ENCODE results near the gene CAMP.
"Not testable (repeated sequence)": the region's sequence is repeated elsewhere in the genome, so short reads cannot be mapped to it uniquely, and the experiment has no call there.

CAMP gene

DNA sequence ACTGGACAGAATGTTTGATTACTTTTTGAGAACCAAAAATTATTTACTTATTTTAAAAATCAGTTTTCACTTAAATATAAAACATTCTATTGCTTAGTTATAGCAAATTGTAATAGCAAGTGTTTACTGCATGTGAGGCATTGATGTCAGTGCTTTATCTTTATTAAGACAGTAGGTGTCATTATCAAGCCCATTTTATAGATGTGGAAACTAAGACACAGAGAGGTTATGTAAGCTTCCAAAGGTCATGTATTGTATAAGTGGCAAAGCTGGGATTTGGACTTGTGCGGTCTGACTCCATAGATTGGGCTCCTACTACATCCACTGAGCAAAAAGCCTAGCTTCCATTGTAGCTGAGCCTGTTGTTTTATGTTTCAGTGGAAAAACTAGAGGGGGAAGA is 35.2 kb downstream of the CAMP start:
- Histone ChIP-seq H3K36me3 (ENCODE audit: insufficient read depth, low read length) (peaks cover 13% of the 10 kb centered on the region; the same call in 1 of the 2 replicates), H3K9me3 (ENCODE audit: control insufficient read depth, insufficient read depth, low read length) (peaks cover 4% of the 10 kb centered on the region; the same call in 1 of the 2 replicates), H3K9ac (ENCODE audit: low read depth, low read length) (no peak overlapping the region), H3K4me1 (ENCODE audit: insufficient read depth, low read length) (no peaks in the 10 kb centered on the region)

DNA sequence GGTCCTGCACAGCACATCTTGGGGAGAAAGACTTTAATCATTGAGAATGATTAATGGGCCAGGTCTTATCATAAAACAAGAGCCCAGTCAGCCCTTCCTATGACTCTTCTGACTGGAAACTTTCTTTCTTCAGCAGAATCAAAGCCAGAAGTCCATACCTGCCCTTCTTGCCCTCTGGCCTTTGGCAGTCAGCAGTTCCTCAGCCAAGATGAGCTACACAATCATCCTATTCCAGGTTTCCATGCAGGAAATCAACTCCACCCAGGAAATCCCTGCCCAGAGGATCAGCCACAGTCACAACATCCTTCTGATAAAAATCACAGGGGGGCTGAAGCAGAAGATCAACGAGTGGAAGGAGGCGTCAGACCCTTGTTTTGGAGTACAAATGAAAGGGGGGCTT is 44.5 kb downstream of the CAMP start:
- Histone ChIP-seq H3K9ac (ENCODE audit: low read depth, low read length) (no peak overlapping the region), H3K36me3 (ENCODE audit: insufficient read depth, low read length) (peaks cover 40% of the 10 kb centered on the region), H3K9me3 (ENCODE audit: control insufficient read depth, insufficient read depth, low read length) (peaks cover 3% of the 10 kb centered on the region; the same call in 1 of the 2 replicates), H3K4me1 (ENCODE audit: insufficient read depth, low read length) (no peaks in the 10 kb centered on the region)

DNA sequence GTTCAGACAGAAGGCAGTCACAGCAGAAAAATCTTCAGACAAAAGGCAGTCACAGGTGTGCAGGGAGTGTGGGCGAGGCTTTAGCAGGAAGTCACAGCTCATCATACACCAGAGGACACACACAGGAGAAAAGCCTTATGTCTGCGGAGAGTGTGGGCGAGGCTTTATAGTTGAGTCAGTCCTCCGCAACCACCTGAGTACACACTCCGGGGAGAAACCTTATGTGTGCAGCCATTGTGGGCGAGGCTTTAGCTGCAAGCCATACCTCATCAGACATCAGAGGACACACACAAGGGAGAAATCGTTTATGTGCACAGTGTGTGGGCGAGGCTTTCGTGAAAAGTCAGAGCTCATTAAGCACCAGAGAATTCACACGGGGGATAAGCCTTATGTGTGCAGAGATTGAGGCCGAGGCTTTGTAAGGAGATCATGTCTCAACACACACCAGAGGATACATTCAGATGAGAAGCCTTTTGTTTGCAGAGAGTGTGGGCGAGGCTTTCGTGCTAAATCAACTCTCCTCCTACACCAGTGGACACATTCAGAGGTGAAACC is 45.2 kb downstream of the CAMP start:
- Histone ChIP-seq H3K36me3 (ENCODE audit: insufficient read depth, low read length) (peaks cover 40% of the 10 kb centered on the region), H3K9ac (ENCODE audit: low read depth, low read length) (no peak overlapping the region), H3K9me3 (ENCODE audit: control insufficient read depth, insufficient read depth, low read length) (peaks cover 3% of the 10 kb centered on the region; the same call in 1 of the 2 replicates), H3K4me1 (ENCODE audit: insufficient read depth, low read length) (no peaks in the 10 kb centered on the region)

DNA sequence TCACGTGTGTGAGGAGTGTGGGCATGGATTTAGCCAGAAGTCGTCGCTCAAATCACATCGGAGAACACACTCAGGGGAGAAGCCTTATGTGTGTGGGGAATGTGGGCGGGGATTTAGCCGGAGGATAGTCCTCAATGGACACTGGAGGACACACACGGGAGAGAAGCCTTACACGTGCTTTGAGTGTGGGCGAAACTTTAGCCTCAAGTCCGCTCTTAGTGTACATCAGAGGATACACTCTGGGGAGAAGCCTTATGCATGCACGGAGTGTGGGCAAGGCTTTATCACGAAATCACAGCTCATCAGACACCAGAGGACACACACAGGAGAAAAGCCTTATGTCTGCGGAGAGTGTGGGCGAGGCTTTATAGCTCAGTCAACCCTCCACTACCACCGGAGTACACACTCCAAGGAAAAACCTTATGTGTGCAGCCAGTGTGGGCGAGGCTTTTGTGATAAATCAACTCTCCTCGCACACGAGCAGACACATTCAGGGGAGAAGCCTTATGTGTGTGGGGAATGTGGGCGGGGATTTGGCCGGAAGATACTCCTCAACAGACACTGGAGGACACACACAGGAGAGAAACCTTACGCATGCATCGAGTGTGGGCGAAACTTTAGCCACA is 45.8 kb downstream of the CAMP start:
- Histone ChIP-seq H3K36me3 (ENCODE audit: insufficient read depth, low read length) (peaks cover 40% of the 10 kb centered on the region), H3K4me1 (ENCODE audit: insufficient read depth, low read length) (no peaks in the 10 kb centered on the region), H3K9me3 (ENCODE audit: control insufficient read depth, insufficient read depth, low read length) (peaks cover 3% of the 10 kb centered on the region; the same call in 1 of the 2 replicates), H3K9ac (ENCODE audit: low read depth, low read length) (no peak overlapping the region)

DNA sequence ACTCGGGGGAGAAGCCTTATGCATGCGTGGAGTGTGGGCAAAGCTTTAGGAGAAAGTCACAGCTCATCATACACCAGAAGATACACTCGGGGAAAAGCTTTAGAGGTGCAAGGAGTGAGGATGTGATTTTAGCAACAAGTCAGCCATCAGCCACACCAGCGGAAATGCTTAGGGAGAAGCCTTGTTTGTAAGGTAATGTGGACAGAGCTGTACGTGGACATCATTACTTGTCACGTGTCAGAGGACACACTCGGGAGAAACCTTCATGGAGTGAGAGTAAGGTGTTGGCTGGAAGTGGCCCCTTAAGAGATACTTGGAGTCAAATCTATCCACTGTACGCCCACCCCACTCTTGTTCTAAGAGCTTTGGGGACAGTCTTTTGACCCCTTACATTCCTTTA is 46.3 kb downstream of the CAMP start:
- no peaks in the 10 kb centered on the region for H3K4me1 ChIP-seq (ENCODE audit: insufficient read depth, low read length)
- H3K9ac ChIP-seq (ENCODE audit: low read depth, low read length) = no peak overlapping the region
- peaks cover 3% of the 10 kb centered on the region; the same call in 1 of the 2 replicates for H3K9me3 ChIP-seq (ENCODE audit: control insufficient read depth, insufficient read depth, low read length)
- peaks cover 40% of the 10 kb centered on the region for H3K36me3 ChIP-seq (ENCODE audit: insufficient read depth, low read length)

DNA sequence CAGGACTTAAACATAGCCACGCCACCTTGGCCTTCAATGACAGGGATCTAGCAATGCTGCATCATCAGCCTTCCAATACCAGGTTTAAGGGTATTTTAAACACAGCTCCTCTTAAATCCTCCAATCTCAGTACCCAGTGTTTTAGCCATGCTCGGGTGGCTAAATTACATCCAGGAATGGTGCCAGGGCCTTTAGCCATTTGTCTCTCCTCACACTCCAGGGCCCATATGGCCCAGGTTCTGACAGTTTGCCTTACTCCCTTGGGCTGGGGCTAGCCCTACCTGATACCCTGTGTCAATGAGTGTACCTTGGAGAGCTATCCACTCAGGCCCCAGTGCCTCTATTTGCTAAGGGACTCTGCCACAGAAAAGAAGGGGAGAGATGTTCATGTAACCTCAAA is 47.0 kb downstream of the CAMP start:
- Histone ChIP-seq H3K9ac (ENCODE audit: low read depth, low read length) (no peak overlapping the region), H3K4me1 (ENCODE audit: insufficient read depth, low read length) (no peaks in the 10 kb centered on the region), H3K9me3 (ENCODE audit: control insufficient read depth, insufficient read depth, low read length) (peaks cover 3% of the 10 kb centered on the region; the same call in 1 of the 2 replicates), H3K36me3 (ENCODE audit: insufficient read depth, low read length) (peaks cover 40% of the 10 kb centered on the region)

DNA sequence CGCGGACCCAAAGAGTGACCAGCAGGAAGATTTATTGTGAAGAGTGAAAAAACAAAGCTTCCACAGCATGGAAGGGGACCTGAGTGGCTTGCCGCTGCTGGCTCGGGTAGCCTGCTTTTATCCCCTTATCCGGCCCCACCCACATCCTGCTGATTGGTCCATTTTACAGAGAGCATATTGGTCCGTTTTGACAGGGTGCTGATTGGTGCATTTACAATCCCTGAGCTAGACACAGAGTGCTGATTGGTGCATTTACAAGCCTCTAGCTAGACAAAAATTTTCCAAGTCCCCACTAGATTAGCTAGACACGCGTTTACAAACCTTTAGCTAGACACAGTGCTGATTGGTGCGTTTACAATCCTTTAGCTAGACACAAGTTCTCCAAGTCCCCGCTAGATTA is 47.9 kb downstream of the CAMP start:
- H3K9ac ChIP-seq (ENCODE audit: low read depth, low read length); H3K9me3 ChIP-seq (ENCODE audit: control insufficient read depth, insufficient read depth, low read length); H3K4me1 ChIP-seq (ENCODE audit: insufficient read depth, low read length): not testable (repeated sequence)
- peaks cover 40% of the 10 kb centered on the region for H3K36me3 ChIP-seq (ENCODE audit: insufficient read depth, low read length)

DNA sequence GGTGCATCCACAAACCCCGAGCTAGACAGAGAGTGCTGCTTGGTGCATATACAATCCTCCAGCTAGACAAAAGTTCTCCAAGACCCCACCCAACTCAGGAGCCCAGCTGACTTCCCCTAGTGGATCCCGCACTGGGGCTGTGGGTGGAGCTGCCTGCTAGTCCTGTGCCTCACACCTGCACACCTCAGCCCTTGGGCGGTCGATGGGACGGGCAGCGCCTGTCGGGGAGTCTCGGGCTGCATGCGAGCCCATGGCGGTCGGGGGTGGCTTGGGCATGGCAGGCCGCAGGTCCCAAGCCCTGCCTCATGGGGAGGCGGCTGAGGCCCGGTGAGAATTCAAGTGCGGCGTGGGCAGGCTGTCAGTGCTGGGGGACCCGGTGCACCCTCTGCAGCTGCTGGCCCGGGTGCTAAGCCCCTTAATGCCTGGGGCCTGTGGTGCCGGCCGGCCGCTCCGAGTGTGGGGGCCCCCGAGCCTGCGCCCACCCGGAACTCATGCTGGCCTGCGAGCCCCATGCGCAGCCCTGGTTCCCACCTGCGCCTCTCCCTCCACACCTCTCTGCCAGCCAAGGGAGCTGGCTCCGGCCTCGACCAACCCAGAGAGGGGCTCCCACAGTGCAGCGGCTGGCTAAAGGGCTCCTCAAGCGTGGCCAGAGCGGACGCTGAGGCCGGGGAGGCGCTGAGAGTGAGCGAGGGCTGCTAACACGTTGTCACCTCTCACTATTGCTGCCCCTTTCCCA is 48.6 kb downstream of the CAMP start:
- no peak overlapping the region for H3K9ac ChIP-seq (ENCODE audit: low read depth, low read length)
- H3K9me3 ChIP-seq (ENCODE audit: control insufficient read depth, insufficient read depth, low read length) = peaks cover 3% of the 10 kb centered on the region; the same call in 1 of the 2 replicates
- peaks cover 11% of the 10 kb centered on the region for H3K4me1 ChIP-seq (ENCODE audit: insufficient read depth, low read length)
- H3K36me3 ChIP-seq (ENCODE audit: insufficient read depth, low read length) = peaks cover 37% of the 10 kb centered on the region

DNA sequence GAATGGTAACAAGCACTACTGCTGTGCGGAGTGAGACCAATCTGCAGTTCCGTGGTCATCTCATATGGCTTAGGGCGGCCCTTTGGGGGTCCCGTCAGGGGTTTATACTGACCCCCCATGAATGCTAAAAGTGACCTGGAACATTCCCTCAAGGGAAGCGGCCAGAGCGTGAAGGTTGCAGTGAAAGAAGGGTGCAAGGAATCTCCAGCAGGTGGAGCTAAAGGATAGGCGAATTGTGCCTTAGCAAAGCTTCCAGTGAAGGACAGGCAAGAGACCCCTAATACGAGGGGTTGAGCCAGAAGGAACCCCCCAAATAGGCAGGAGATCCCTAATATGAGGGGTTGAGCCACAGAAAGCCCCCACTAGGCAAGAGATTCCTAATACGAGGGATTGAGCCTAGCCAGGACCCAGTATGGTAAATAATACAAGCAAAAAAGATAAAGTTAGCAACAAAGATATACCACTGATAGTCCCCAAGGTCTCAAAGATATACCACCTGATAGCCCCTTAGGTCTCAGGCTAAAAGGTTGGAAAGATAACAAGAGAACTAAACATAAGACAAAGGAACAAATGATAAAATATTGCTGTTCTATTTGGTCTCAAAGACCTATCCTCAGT is 50.4 kb downstream of the CAMP start:
- H3K4me1 ChIP-seq (ENCODE audit: insufficient read depth, low read length) = peaks cover 18% of the 10 kb centered on the region
- no peak overlapping the region for H3K9ac ChIP-seq (ENCODE audit: low read depth, low read length)
- H3K9me3 ChIP-seq (ENCODE audit: control insufficient read depth, insufficient read depth, low read length) = peaks cover 3% of the 10 kb centered on the region; the same call in 1 of the 2 replicates
- peaks cover 26% of the 10 kb centered on the region for H3K36me3 ChIP-seq (ENCODE audit: insufficient read depth, low read length)

DNA sequence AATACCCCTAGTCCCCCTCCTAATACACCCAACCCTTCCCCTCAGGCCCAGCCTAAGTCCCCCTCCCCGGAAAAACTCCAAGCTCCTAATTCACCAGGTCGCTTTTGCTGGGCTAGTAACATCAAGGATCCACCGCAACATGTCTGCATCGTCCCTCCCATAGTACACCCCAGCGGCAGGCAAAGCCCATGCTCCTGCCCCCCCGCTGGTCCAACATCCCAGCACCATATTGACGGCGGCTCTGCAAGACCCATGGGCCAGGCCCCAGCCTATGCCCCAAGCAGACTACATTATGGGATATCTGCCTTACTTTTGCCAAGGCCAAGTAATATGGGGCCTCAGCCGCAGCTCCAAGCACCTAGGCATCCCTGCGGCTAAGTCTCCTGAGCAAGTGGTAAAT is 51.2 kb downstream of the CAMP start:
- Histone ChIP-seq H3K4me1 (ENCODE audit: insufficient read depth, low read length) (peaks cover 18% of the 10 kb centered on the region), H3K9me3 (ENCODE audit: control insufficient read depth, insufficient read depth, low read length) (peaks cover 3% of the 10 kb centered on the region; the same call in 1 of the 2 replicates), H3K36me3 (ENCODE audit: insufficient read depth, low read length) (peaks cover 19% of the 10 kb centered on the region), H3K9ac (ENCODE audit: low read depth, low read length) (no peak overlapping the region)
